Epithelial cell of proximal tubule (primary cell): ENCODE results near the gene SPAG16. TPM values are rescaled to one million over a fixed set of nuclear protein-coding genes. Genes with fewer than 3 reads are reported as not detected.

Experiments used
- DNase-seq: peaks from one replicate; pipeline ENCODE4 v3.0.0-alpha.2; 2011; ENCODE audit warnings: low read depth
- H3K4me3 ChIP-seq: 2 replicates; pipeline ENCODE4 v1.5.1; 2011; ENCODE audit warnings: low read depth, mild to moderate bottlenecking, low read length
- CTCF ChIP-seq: conservative IDR thresholded peaks from 2 replicates; pipeline ENCODE4 v1.5.1; 2012; ENCODE audit warnings: low read depth, mild to moderate bottlenecking, low read length
- total RNA-seq: library from RNA; depleted of rRNA; stranded (reverse); fragments of >200 nt; gene quantifications from 2 replicates; pipeline ENCODE4 v1.2.3, GENCODE V29; 2015

The SPAG16 gene
- total RNA-seq, 1 donor from 2014 or later: 25.5 TPM

GRCh38 chr2:214107726-214108125, 823.5 kb downstream of the SPAG16 start:
- no peak overlapping the region for H3K4me3 ChIP-seq
- no peak for DNase-seq
- no peak for TF ChIP-seq CTCF

DNA sequence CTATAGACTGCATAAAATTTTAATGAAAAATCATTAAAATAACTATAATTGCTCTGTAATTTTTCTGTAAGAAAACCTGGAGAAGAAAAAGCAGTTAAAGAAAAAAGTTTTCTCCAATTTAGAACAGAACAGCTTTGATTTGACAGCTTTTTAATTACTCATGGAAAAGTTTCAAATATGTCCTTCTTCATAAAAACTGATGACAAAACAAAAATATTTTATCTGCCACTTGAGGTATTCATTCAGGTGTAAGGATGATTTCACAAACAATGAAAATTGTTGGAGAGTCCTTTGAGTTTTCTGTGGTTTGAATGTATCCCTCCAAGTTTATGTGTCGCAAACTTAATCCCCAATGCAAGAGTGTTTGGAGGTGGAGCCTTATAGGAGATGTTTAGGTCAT, 824.3 kb downstream of the SPAG16 start:
- DNase-seq: no peak
- no peak overlapping the region for H3K4me3 ChIP-seq
- TF ChIP-seq CTCF: no peak

- TF ChIP-seq CTCF: no peak
- DNase-seq: no peak
- no peak overlapping the region for H3K4me3 ChIP-seq
Measured at GRCh38 chr2:214117054-214117453, 832.8 kb downstream of the SPAG16 start.

GRCh38 chr2:214126135-214126534, 841.9 kb downstream of the SPAG16 start:
- no peak overlapping the region for H3K4me3 ChIP-seq
- no peak for TF ChIP-seq CTCF
- DNase-seq: no peak

DNA sequence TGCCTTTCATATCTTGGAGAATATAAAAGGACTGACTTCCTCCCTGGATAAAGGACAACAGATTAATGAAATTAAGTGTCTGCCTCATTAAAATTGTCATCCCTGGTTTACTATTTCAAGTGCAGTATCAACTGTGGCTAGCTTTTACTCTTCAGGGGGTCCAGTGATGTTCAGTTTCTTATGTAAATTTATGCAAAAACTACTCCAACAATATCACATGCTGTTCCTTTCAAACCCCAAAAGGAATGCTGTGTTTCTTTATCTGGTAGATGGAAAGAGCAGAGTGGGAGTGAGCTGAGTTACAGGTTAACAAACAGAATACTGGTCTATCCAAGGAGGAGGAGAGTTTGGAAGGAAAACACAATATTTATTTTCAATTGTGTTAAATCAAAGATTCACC, 842.9 kb downstream of the SPAG16 start:
- no peak for TF ChIP-seq CTCF
- no peak for DNase-seq
- H3K4me3 ChIP-seq: no peak overlapping the region

DNA sequence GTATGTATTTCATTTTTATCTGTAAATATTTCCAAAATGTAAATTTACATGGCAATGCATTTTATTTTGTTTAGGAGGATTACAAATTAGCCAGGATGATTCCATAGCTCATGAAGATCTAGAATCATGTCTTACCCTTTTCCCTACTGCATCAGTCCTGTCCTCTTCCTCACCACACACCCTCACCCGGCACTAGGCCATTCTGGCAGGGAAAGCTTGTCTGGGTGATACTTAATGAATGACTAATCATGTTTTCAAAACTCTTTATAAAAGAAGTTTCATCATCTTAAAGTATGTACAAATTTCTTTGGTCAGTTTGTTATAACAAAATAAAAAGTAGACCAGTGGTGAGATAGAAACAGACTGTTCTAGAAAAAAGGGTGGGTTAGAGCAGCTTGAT, 843.3 kb downstream of the SPAG16 start:
- no peak overlapping the region for H3K4me3 ChIP-seq
- DNase-seq: no peak
- no peak for TF ChIP-seq CTCF

DNA sequence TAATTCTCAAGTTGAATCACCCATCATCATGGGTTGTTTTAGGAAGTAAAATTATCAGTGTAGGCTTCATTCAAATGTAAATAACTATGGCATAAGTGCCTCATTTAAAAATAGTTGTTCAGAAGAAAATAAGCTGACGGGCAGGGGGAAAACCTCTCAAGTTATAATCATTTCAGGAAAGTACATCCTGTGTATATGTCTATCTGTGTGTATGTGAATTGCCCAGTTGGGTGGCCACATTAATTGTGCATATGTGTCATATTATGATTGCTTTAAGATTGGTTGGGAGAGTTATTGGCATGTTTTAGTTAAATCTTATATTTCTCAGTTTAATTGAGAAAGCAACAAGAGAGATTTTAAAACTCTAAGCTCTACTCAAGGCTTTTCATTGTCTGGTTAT, 843.8 kb downstream of the SPAG16 start:
- H3K4me3 ChIP-seq: no peak overlapping the region
- no peak for DNase-seq
- no peak for TF ChIP-seq CTCF
